Cardiac septum (tissue), 1 donor: ENCODE measurements around the gene GLUD2. TPM values are rescaled to one million over a fixed set of nuclear protein-coding genes. Genes with fewer than 3 reads are reported as not detected.

ENCODE experiments used
- DNase-seq: peaks from one replicate; pipeline ENCODE4 v3.0.0-alpha.2; 2020; ENCODE audit warnings: low spot score
- intact Hi-C: fragments of 100-400 bp; cut with DNase I; formaldehyde crosslinking; loops from one replicate; pipeline ENCODE4 v1.14.0; 2022
- total RNA-seq: library from RNA; stranded (reverse); fragmentation: NEBNext Ultra II Directional; extraction: Animal tissue kit (Norgen Biotek cat#: 25700); gene quantifications from one replicate; pipeline ENCODE4 v1.2.1, GENCODE V29; 2021
- donor health status: DM: no; HTN: no; CAD: no.

Gene GLUD2
- total RNA-seq, 1 donor from 2014 or later, result 1.6 TPM

GRCh38 chrX:121085612-121086010 is 38.2 kb downstream of the GLUD2 start:
- intact Hi-C loops, result no loop called here
- DNase-seq, result no peak

GRCh38 chrX:121093011-121093410 is 45.6 kb downstream of the GLUD2 start:
- intact Hi-C loops, result no loop called here
- DNase-seq, result no peak

Other genes starting within 250 kb of the GLUD2 start
- gene CT47B1, start 171.7 kb upstream of the GLUD2 start, total RNA-seq, result not detected
- not detected for gene CT47A11, start 110.5 kb upstream of the GLUD2 start, total RNA-seq
- gene CT47A10, start 105.6 kb upstream of the GLUD2 start, total RNA-seq, result not detected
- gene CT47A9, start 100.7 kb upstream of the GLUD2 start, total RNA-seq, result not detected
- gene CT47A8, start 95.9 kb upstream of the GLUD2 start, total RNA-seq, result not detected
- gene CT47A7, start 91.0 kb upstream of the GLUD2 start, total RNA-seq, result not detected
- not detected for gene CT47A6, start 86.1 kb upstream of the GLUD2 start, total RNA-seq
- not detected for gene CT47A5, start 81.3 kb upstream of the GLUD2 start, total RNA-seq
- not detected for gene CT47A4, start 76.4 kb upstream of the GLUD2 start, total RNA-seq
- gene CT47A3, start 71.5 kb upstream of the GLUD2 start, total RNA-seq, result not detected
- not detected for gene CT47A2, start 66.7 kb upstream of the GLUD2 start, total RNA-seq
- not detected for gene CT47A1, start 61.9 kb upstream of the GLUD2 start, total RNA-seq